ENCODE data around the gene SPON1. TPM values are rescaled to one million over a fixed set of nuclear protein-coding genes. Genes with fewer than 3 reads are reported as not detected.
"Not testable (repeated sequence)": the region's sequence is repeated elsewhere in the genome, so short reads cannot be mapped to it uniquely, and the experiment has no call there.

Gene SPON1
- total and polyA plus RNA-seq, 4 donors = 0.72 to 4.9 (median 1.2) TPM

DNA sequence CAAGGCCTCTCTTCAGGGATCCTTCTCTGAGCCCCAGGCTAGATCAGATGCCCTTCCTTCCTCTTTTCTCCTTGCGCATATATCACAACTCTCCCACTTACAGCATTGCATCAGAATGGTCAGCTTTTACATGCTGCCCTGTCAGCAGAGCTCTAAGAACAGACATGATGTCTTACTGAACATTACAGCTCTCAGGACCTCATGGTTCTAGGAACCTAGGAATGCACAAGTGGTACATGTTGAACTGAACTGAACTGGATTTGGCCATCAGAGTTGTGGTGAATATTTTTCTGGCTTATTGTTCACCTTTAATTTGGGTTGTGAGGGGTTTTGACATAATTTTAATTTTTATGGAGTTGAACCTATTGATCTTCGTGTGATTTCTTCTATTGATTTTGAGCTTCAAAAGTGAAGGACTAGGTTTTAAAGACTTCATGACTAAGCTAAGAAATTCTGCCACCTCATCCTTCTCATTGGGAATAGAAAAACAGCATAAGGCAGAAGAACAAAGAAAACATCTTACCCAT, 37.7 kb upstream of the SPON1 start:
- Histone ChIP-seq H3K9ac (ENCODE audit: low read depth in 1 of 2, low read length in 2 of 2) (no peak overlapping the region), H3K27ac (ENCODE audit: low read depth in 1 of 2, low read length in 2 of 2) (no peak overlapping the region), H3K36me3 (ENCODE audit: control insufficient read depth in 4 of 4, insufficient read depth in 3 of 4, low read depth in 1 of 4, low read length in 3 of 4) (no peaks in the 10 kb centered on the region), H3K4me3 (ENCODE audit: low read depth in 1 of 3, low read length in 3 of 3) (no peak overlapping the region), H3K9me3 (ENCODE audit: control insufficient read depth in 4 of 4, low read length in 3 of 4) (peaks cover 0 to 3% (median 0%) of the 10 kb centered on the region in 4 donors), H3K27me3 (ENCODE audit: control insufficient read depth in 4 of 4, insufficient read depth in 4 of 4, low read length in 3 of 4) (no peaks in the 10 kb centered on the region), H3K4me1 (ENCODE audit: control insufficient read depth in 4 of 4, insufficient read depth in 4 of 4, low read length in 3 of 4) (peaks cover 0 to 1% (median 0%) of the 10 kb centered on the region in 4 donors)
- DNase-seq (ENCODE audit: low spot score) = no peak
- TF ChIP-seq RAD21 (IDR thresholded peaks at IDR 0.05) (no peak), RXRA (IDR thresholded peaks at IDR 0.05) (no peak), JUND (IDR thresholded peaks at IDR 0.05) (no peak)
- TF ChIP-seq, protein P1, sequence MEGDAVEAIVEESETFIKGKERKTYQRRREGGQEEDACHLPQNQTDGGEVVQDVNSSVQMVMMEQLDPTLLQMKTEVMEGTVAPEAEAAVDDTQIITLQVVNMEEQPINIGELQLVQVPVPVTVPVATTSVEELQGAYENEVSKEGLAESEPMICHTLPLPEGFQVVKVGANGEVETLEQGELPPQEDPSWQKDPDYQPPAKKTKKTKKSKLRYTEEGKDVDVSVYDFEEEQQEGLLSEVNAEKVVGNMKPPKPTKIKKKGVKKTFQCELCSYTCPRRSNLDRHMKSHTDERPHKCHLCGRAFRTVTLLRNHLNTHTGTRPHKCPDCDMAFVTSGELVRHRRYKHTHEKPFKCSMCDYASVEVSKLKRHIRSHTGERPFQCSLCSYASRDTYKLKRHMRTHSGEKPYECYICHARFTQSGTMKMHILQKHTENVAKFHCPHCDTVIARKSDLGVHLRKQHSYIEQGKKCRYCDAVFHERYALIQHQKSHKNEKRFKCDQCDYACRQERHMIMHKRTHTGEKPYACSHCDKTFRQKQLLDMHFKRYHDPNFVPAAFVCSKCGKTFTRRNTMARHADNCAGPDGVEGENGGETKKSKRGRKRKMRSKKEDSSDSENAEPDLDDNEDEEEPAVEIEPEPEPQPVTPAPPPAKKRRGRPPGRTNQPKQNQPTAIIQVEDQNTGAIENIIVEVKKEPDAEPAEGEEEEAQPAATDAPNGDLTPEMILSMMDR (IDR thresholded peaks at IDR 0.05; ENCODE audit: low read depth, low read length, missing input control) = no peak
- TF ChIP-seq, protein P2, sequence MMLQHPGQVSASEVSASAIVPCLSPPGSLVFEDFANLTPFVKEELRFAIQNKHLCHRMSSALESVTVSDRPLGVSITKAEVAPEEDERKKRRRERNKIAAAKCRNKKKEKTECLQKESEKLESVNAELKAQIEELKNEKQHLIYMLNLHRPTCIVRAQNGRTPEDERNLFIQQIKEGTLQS (IDR thresholded peaks at IDR 0.05) = no peak
- WGBS = 84% methylated on average over 2 of the region's 2 CpGs

DNA sequence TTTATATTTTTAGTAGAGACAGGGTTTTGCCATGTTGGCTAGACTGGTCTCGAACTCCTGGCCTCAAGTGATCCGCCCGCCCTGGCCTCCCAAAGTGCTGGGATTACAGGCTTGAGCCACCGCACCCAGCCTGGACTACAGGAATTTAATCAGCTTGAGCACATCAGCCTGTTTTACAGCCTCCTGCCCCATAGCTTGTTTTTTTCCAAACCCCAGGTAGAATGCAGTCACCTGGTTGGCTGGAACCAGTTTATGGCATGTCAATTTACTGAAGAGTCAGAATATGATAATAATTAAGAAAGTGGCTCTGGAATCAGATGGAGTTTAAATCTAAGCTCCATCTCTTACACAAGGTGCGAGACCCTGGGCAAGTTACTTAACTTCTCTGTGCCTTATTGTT, 36.2 kb upstream of the SPON1 start:
- 92% methylated on average over 5 of the region's 5 CpGs for WGBS
- not testable (repeated sequence) for DNase-seq (ENCODE audit: low spot score); H3K27me3 ChIP-seq (ENCODE audit: control insufficient read depth in 4 of 4, insufficient read depth in 4 of 4, low read length in 3 of 4)

DNA sequence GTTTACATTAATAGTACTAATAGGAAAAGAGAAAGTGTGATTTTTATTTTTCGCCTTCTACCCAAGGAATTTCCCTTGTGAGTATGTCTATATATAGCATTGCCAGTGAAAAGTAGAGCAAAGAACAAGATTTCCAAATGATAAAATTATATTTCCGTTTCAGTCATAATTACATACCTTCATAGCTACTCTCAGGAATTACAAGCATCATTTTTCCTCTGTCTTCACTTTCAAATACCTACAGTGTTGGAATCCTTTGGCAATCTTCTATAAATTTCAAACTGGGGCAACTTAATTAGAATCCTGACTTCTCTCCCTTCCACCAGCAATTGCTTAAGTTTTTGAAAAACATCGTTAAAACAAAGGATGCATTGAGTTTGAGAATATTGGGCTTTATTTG, 35.5 kb upstream of the SPON1 start:
- Histone ChIP-seq H3K27ac (ENCODE audit: low read depth in 1 of 2, low read length in 2 of 2) (no peak overlapping the region), H3K36me3 (ENCODE audit: control insufficient read depth in 4 of 4, insufficient read depth in 3 of 4, low read depth in 1 of 4, low read length in 3 of 4) (no peaks in the 10 kb centered on the region), H3K9ac (ENCODE audit: low read depth in 1 of 2, low read length in 2 of 2) (no peak overlapping the region), H3K27me3 (ENCODE audit: control insufficient read depth in 4 of 4, insufficient read depth in 4 of 4, low read length in 3 of 4) (peaks cover 0 to 4% (median 0%) of the 10 kb centered on the region in 4 donors), H3K4me3 (ENCODE audit: low read depth in 1 of 3, low read length in 3 of 3) (no peak overlapping the region), H3K9me3 (ENCODE audit: control insufficient read depth in 4 of 4, low read length in 3 of 4) (peaks cover 0 to 3% (median 0%) of the 10 kb centered on the region in 4 donors), H3K4me1 (ENCODE audit: control insufficient read depth in 4 of 4, insufficient read depth in 4 of 4, low read length in 3 of 4) (peaks cover 0 to 1% (median 0%) of the 10 kb centered on the region in 4 donors)
- TF ChIP-seq HNF4G (IDR thresholded peaks at IDR 0.05) (no peak), FOXA2 (IDR thresholded peaks at IDR 0.05) (no peak)
- TF ChIP-seq, protein P3, sequence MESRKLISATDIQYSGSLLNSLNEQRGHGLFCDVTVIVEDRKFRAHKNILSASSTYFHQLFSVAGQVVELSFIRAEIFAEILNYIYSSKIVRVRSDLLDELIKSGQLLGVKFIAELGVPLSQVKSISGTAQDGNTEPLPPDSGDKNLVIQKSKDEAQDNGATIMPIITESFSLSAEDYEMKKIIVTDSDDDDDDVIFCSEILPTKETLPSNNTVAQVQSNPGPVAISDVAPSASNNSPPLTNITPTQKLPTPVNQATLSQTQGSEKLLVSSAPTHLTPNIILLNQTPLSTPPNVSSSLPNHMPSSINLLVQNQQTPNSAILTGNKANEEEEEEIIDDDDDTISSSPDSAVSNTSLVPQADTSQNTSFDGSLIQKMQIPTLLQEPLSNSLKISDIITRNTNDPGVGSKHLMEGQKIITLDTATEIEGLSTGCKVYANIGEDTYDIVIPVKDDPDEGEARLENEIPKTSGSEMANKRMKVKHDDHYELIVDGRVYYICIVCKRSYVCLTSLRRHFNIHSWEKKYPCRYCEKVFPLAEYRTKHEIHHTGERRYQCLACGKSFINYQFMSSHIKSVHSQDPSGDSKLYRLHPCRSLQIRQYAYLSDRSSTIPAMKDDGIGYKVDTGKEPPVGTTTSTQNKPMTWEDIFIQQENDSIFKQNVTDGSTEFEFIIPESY (IDR thresholded peaks at IDR 0.05) = no peak
- 88% methylated on average over 3 of the region's 3 CpGs for WGBS
- DNase-seq (ENCODE audit: low spot score) = no peak

More for the DNA sequence above, 36.2 kb upstream of the SPON1 start:
- not testable (repeated sequence) for H3K9me3 ChIP-seq (ENCODE audit: control insufficient read depth in 4 of 4, low read length in 3 of 4); H3K4me3 ChIP-seq (ENCODE audit: low read depth in 1 of 3, low read length in 3 of 3); H3K36me3 ChIP-seq (ENCODE audit: control insufficient read depth in 4 of 4, insufficient read depth in 3 of 4, low read depth in 1 of 4, low read length in 3 of 4); H3K4me1 ChIP-seq (ENCODE audit: control insufficient read depth in 4 of 4, insufficient read depth in 4 of 4, low read length in 3 of 4); H3K9ac ChIP-seq (ENCODE audit: low read depth in 1 of 2, low read length in 2 of 2); H3K27ac ChIP-seq (ENCODE audit: low read depth in 1 of 2, low read length in 2 of 2)

DNA sequence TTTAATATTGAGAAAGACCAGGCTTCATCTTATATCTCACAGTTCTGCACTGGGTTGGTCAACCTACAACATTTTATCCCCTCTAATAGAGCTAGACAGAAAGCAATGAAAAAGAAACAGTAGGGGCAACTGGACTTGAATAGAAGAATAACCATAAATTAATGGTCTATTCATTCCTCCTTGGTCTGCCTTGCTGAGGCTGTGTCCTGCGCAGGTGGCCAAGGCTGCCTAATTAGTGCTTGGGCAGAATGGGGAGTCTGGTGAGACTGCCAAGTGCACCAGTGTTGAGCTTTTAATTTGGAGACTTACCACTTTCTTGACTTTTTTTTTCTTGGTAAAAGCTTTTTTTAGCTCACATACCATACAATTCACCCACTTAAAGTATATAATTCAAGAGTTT, 35.0 kb upstream of the SPON1 start:
- no peak overlapping the region for H3K9ac ChIP-seq (ENCODE audit: low read depth in 1 of 2, low read length in 2 of 2)

More for the DNA sequence above, 35.0 kb upstream of the SPON1 start:
- no peak overlapping the region for H3K4me3 ChIP-seq (ENCODE audit: low read depth in 1 of 3, low read length in 3 of 3)
- H3K27ac ChIP-seq (ENCODE audit: low read depth in 1 of 2, low read length in 2 of 2) = no peak overlapping the region
- no peak for DNase-seq (ENCODE audit: low spot score)
- peaks cover 0 to 4% (median 0%) of the 10 kb centered on the region in 4 donors for H3K27me3 ChIP-seq (ENCODE audit: control insufficient read depth in 4 of 4, insufficient read depth in 4 of 4, low read length in 3 of 4)
- no peaks in the 10 kb centered on the region for H3K36me3 ChIP-seq (ENCODE audit: control insufficient read depth in 4 of 4, insufficient read depth in 3 of 4, low read depth in 1 of 4, low read length in 3 of 4)
- no peak for TF ChIP-seq SP1 (IDR thresholded peaks at IDR 0.05)
- no peak for TF ChIP-seq EGR1 (IDR thresholded peaks at IDR 0.05; ENCODE audit: low read depth in 2 of 2)
- no peak for TF ChIP-seq HNF4G (IDR thresholded peaks at IDR 0.05)
- TF ChIP-seq, protein P4, sequence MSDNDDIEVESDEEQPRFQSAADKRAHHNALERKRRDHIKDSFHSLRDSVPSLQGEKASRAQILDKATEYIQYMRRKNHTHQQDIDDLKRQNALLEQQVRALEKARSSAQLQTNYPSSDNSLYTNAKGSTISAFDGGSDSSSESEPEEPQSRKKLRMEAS (IDR thresholded peaks at IDR 0.05) = no peak
- TF ChIP-seq NR2F2 (IDR thresholded peaks at IDR 0.05) = no peak
- no peak for TF ChIP-seq RAD21 (IDR thresholded peaks at IDR 0.05)
- TF ChIP-seq YY1 (IDR thresholded peaks at IDR 0.05) = no peak
- TF ChIP-seq JUND (IDR thresholded peaks at IDR 0.05) = no peak
- TF ChIP-seq, protein P5, sequence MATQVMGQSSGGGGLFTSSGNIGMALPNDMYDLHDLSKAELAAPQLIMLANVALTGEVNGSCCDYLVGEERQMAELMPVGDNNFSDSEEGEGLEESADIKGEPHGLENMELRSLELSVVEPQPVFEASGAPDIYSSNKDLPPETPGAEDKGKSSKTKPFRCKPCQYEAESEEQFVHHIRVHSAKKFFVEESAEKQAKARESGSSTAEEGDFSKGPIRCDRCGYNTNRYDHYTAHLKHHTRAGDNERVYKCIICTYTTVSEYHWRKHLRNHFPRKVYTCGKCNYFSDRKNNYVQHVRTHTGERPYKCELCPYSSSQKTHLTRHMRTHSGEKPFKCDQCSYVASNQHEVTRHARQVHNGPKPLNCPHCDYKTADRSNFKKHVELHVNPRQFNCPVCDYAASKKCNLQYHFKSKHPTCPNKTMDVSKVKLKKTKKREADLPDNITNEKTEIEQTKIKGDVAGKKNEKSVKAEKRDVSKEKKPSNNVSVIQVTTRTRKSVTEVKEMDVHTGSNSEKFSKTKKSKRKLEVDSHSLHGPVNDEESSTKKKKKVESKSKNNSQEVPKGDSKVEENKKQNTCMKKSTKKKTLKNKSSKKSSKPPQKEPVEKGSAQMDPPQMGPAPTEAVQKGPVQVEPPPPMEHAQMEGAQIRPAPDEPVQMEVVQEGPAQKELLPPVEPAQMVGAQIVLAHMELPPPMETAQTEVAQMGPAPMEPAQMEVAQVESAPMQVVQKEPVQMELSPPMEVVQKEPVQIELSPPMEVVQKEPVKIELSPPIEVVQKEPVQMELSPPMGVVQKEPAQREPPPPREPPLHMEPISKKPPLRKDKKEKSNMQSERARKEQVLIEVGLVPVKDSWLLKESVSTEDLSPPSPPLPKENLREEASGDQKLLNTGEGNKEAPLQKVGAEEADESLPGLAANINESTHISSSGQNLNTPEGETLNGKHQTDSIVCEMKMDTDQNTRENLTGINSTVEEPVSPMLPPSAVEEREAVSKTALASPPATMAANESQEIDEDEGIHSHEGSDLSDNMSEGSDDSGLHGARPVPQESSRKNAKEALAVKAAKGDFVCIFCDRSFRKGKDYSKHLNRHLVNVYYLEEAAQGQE (IDR thresholded peaks at IDR 0.05) = no peak
- TF ChIP-seq, protein P2 (IDR thresholded peaks at IDR 0.05) = no peak
- no peak for TF ChIP-seq TAF1 (conservative IDR thresholded peaks at IDR 0.05)
- 96% methylated on average over 1 of the region's 1 CpG for WGBS
- peaks cover 0 to 3% (median 0%) of the 10 kb centered on the region in 4 donors for H3K9me3 ChIP-seq (ENCODE audit: control insufficient read depth in 4 of 4, low read length in 3 of 4)
- H3K4me1 ChIP-seq (ENCODE audit: control insufficient read depth in 4 of 4, insufficient read depth in 4 of 4, low read length in 3 of 4) = peaks cover 0 to 1% (median 0%) of the 10 kb centered on the region in 4 donors
